Fibroblast of lung (primary cell): ENCODE data around the gene BRD7. TPM values are rescaled to one million over a fixed set of nuclear protein-coding genes. Genes with fewer than 3 reads are reported as not detected.
A peak's percentile ranks its signal among the peaks of the same experiment; 100 is the strongest.

Experiments
- DNase-seq, 2 donors: peaks; one replicate each; pipeline versions ENCODE4 v3.0.0 to v3.0.0-alpha.2; 2010; ENCODE audit warnings: low read depth in 2 of 2
- H2AFZ ChIP-seq: 2 replicates; pipeline ENCODE4 v1.5.1; 2012; ENCODE audit warnings: low read length, control low read depth, inconsistent platforms
- H3K27ac ChIP-seq: 2 replicates; pipeline ENCODE4 v1.5.1; 2011; ENCODE audit warnings: low read length, control low read depth; ENCODE audit not compliant: insufficient read depth
- H3K27me3 ChIP-seq: 2 replicates; pipeline ENCODE4 v1.5.1; 2011; ENCODE audit warnings: mild to moderate bottlenecking, low read length; ENCODE audit not compliant: control insufficient read depth, insufficient read depth
- H3K36me3 ChIP-seq: 2 replicates; pipeline ENCODE4 v1.5.1; 2011; ENCODE audit warnings: low read length; ENCODE audit not compliant: control insufficient read depth, insufficient read depth
- H3K4me1 ChIP-seq: 2 replicates; pipeline ENCODE4 v1.5.1; 2011; ENCODE audit warnings: low read length; ENCODE audit not compliant: control insufficient read depth, insufficient read depth; ENCODE audit errors: extremely low read depth
- H3K4me2 ChIP-seq: 2 replicates; pipeline ENCODE4 v1.5.1; 2011; ENCODE audit warnings: low read length, control low read depth; ENCODE audit not compliant: insufficient read depth; ENCODE audit errors: extremely low read depth
- H3K4me3 ChIP-seq, 4 experiments: fragments of 200-600 bp in 1 of 4; sonication (generic) in 1 of 4; replicated peaks in 1 of 4; 2 replicates each; pipeline ENCODE4 v1.5.1; 2011 to 2016; ENCODE audit warnings: low read length in 4 of 4, low read depth in 3 of 4, mild to moderate bottlenecking in 3 of 4, control low read depth in 2 of 4, inconsistent platforms in 1 of 4, mixed read lengths in 1 of 4; ENCODE audit not compliant: insufficient read depth in 1 of 4; ENCODE audit errors: control extremely low read depth in 1 of 4
- H3K79me2 ChIP-seq: 2 replicates; pipeline ENCODE4 v1.5.1; 2012; ENCODE audit warnings: mild to moderate bottlenecking, low read length, inconsistent platforms; ENCODE audit not compliant: control insufficient read depth, insufficient read depth
- H3K9ac ChIP-seq: 2 replicates; pipeline ENCODE4 v1.5.1; 2011; ENCODE audit warnings: mild to moderate bottlenecking, low read length, control low read depth; ENCODE audit not compliant: insufficient read depth
- H3K9me3 ChIP-seq: 2 replicates; pipeline ENCODE4 v1.5.1; 2012; ENCODE audit warnings: low read depth, low read length; ENCODE audit not compliant: control insufficient read depth, insufficient read depth
- H4K20me1 ChIP-seq: 2 replicates; pipeline ENCODE4 v1.5.1; 2011; ENCODE audit warnings: low read length; ENCODE audit not compliant: control insufficient read depth, insufficient read depth; ENCODE audit errors: extremely low read depth
- EZH2 ChIP-seq: IDR thresholded peaks from 2 replicates; pipeline ENCODE4 v1.5.1; 2012; ENCODE audit warnings: low read length, control low read depth, mild to moderate bottlenecking; ENCODE audit errors: missing control alignments
- polyA plus RNA-seq, 2 donors: library from polyadenylated mRNA; depleted of rRNA in 1 of 2; stranded (reverse) in 1 of 2; unstranded in 1 of 2; fragments of >200 nt; gene quantifications; 2 replicates each; pipeline ENCODE4 v1.2.1, GENCODE V29; 2011 to 2012; ENCODE audit warnings: missing spikeins in 1 of 2
- total RNA-seq: library from RNA; depleted of rRNA; stranded (reverse); fragments of >200 nt; gene quantifications from 2 replicates; pipeline ENCODE4 v1.2.1, GENCODE V29; 2014
- TF ChIP-seq, protein P1 (sequence below), 2 donors: IDR thresholded peaks in 1 of 2; conservative IDR thresholded peaks in 1 of 2; 1 replicate in 1 of 2; 2 replicates in 1 of 2; pipeline ENCODE4 v1.5.1; 2011 to 2012; ENCODE audit warnings: low read length in 2 of 2, control low read depth in 1 of 2, inconsistent platforms in 1 of 2, low read depth in 1 of 2, mild to moderate bottlenecking in 1 of 2

Gene BRD7
- total and polyA plus RNA-seq, 2 donors (not counting 1 experiment from before 2014, with no cell fraction given) = 50.0 to 51.5 TPM

DNA sequence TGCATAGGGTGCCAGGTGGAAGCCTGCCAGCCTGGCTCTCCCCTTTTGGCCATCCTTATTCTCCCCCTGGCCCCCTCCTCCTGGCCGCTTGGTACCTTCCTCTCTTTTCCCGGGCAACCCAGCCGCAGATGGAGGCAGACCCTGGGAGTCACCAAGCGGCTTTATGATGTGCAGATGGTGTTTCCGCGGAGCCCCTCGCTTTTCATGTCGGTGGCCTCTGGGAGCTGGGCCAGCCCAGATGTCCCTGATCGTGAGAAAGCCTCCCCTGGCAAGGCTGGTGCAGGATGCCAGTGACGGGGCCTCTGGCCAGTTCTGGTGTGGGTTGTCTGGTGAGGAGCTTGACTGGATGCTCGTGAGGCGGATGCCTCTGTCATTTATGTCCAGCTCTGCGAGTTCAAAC, 18.0 kb upstream of the BRD7 start:
- Histone ChIP-seq H4K20me1 (no peaks in the 10 kb centered on the region), H3K4me1 (no peaks in the 10 kb centered on the region), H3K4me2 (no peak overlapping the region), H3K9ac (no peak overlapping the region), H2AFZ (no peak overlapping the region), H3K36me3 (no peaks in the 10 kb centered on the region), H3K79me2 (no peaks in the 10 kb centered on the region), H3K9me3 (no peaks in the 10 kb centered on the region), H3K27me3 (peaks cover 3% of the 10 kb centered on the region), H3K27ac (no peak overlapping the region), H3K4me3 (no peak overlapping the region)
- DNase-seq = no peak
- TF ChIP-seq, protein P1, sequence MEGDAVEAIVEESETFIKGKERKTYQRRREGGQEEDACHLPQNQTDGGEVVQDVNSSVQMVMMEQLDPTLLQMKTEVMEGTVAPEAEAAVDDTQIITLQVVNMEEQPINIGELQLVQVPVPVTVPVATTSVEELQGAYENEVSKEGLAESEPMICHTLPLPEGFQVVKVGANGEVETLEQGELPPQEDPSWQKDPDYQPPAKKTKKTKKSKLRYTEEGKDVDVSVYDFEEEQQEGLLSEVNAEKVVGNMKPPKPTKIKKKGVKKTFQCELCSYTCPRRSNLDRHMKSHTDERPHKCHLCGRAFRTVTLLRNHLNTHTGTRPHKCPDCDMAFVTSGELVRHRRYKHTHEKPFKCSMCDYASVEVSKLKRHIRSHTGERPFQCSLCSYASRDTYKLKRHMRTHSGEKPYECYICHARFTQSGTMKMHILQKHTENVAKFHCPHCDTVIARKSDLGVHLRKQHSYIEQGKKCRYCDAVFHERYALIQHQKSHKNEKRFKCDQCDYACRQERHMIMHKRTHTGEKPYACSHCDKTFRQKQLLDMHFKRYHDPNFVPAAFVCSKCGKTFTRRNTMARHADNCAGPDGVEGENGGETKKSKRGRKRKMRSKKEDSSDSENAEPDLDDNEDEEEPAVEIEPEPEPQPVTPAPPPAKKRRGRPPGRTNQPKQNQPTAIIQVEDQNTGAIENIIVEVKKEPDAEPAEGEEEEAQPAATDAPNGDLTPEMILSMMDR (conservative IDR thresholded peaks at IDR 0.05 in 1 of 2, IDR thresholded peaks at IDR 0.05 in 1 of 2; ENCODE audit: low read depth in 1 of 2, low read length in 2 of 2) = no peak

DNA sequence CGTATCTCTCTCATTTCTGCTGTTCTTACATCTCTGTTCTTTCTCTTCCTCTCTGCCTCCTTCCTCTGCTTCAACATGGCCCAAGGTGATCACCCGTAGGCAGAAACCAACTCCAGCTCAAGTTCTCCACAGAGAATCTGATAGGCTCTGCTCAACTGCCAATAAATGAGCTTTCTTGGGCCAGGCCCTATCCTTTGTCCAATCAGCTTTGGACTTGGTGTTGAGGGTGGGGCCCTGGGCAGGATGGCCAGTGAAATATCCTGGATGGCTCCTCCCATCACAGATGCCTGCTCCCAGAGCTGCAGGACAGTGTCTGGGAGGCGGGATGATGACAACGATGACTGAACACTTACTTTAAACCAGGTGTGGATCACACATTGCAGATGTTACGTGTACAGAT, 17.4 kb upstream of the BRD7 start:
- H3K4me3 ChIP-seq = no peak overlapping the region
- TF ChIP-seq EZH2 = no peak
- TF ChIP-seq, protein P1 (conservative IDR thresholded peaks at IDR 0.05 in 1 of 2, IDR thresholded peaks at IDR 0.05 in 1 of 2; ENCODE audit: low read depth in 1 of 2, low read length in 2 of 2) = no peak

DNA sequence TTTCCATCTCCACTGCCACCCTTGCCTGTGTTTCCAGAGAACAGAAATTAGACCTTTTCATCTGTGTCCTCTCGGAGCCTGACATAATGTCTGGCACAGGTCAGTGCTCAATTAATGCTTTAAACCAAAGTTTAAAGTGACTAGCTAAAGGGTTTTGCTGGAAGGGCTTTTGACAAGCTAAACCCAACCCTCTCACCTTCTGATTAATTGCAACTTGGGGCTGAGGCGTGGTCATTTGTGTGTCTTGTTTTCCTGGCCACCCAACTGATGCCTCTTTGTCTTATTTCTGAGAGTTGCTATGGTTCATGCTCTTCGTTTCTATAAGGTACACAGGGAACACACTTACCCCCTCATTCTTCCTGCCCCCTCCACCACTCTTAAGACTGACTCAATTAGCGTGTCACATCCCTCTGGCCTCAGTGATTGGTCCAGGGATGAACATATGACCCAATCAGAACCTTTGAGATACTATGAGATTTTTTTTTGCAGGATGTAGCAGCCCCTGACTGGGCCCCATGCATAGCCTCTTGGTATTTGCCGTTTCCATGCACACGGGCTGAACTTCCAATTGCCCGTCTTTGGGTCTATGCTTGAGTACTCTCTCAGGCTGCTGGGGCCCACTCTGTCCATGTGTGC, 15.8 kb upstream of the BRD7 start:
- no peaks in the 10 kb centered on the region for H3K9me3 ChIP-seq
- H3K4me3 ChIP-seq = no peak overlapping the region
- H3K9ac ChIP-seq = no peak overlapping the region
- no peaks in the 10 kb centered on the region for H3K36me3 ChIP-seq
- no peaks in the 10 kb centered on the region for H3K4me1 ChIP-seq
- peaks cover 3% of the 10 kb centered on the region for H3K27me3 ChIP-seq
- H3K4me2 ChIP-seq = no peak overlapping the region
- no peak for DNase-seq
- no peak overlapping the region for H2AFZ ChIP-seq
- no peak overlapping the region for H3K27ac ChIP-seq
- no peak for TF ChIP-seq EZH2
- TF ChIP-seq, protein P1 (conservative IDR thresholded peaks at IDR 0.05 in 1 of 2, IDR thresholded peaks at IDR 0.05 in 1 of 2; ENCODE audit: low read depth in 1 of 2, low read length in 2 of 2) = no peak
- H3K79me2 ChIP-seq = no peaks in the 10 kb centered on the region
- no peaks in the 10 kb centered on the region for H4K20me1 ChIP-seq

More for the DNA sequence above, 17.4 kb upstream of the BRD7 start:
- no peaks in the 10 kb centered on the region for H4K20me1 ChIP-seq
- no peaks in the 10 kb centered on the region for H3K79me2 ChIP-seq
- H3K4me2 ChIP-seq = no peak overlapping the region
- DNase-seq = peak in 1 of 2 donors; percentile 3
- H3K4me1 ChIP-seq = no peaks in the 10 kb centered on the region
- H2AFZ ChIP-seq = no peak overlapping the region
- no peak overlapping the region for H3K9ac ChIP-seq
- no peaks in the 10 kb centered on the region for H3K36me3 ChIP-seq
- no peaks in the 10 kb centered on the region for H3K9me3 ChIP-seq
- H3K27ac ChIP-seq = no peak overlapping the region
- H3K27me3 ChIP-seq = peaks cover 3% of the 10 kb centered on the region
